ENCODE measurements around the gene WIPF3.
A peak's percentile ranks its signal among the peaks of the same experiment; 100 is the strongest.

The WIPF3 gene

DNA sequence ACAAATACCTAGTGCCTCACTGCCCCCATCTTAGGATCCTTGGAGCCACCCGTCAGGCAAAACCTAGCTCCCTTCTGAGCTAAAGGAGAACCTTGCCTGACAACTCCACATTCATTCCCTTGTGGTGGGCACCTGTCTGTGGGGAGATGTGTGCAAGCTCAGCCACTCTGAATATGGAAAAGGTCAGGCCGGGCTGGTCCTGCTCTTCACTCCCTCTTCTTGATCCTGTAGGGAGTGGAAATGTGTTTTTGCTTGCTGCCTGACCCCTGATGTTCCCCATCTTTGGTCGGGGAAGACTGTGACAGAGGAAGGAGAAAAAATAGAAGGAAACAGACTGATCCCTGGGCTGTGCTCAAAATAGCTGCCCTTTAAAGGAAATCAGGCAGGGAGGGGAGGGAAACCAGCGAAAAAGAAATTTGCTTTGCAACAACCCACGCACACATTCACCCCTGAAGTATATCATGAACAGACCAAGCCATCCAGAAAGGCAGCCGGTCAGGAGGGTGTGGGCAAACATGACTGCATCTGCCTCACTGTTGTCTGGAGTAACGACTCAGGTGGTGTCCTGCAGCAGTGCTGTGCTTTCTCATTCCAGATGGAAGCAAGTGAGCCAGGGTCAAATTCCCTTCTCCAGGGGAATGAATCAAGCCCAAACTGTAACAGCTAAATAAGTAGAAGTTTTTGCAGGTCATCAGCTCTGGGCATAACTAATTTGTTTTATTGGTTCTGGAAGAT lies 109.3 kb downstream of the WIPF3 start:
- DNase-seq (ENCODE audit: low spot score), result no peak

DNA sequence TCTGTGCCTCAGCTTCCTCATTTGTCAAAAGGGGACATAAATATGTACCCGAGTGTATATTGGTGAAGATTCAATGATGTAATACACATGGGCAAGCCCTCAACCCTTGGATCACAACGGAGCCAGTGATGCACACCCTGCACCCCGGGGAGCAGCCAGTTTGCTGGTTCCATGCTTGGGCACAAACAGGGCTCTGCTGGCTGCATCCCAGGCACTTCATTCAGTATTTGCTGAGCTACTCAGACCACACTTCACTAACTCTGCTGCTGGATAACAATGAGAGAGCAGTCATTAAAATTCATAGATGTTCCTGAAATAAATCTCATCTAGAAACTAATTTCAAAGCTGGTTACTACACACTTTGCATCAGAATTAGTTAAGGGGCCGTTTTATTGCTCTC lies 111.3 kb downstream of the WIPF3 start:
- no peak for DNase-seq (ENCODE audit: low spot score)

- no peak for DNase-seq (ENCODE audit: low spot score)
Measured at GRCh38 chr7:29918850-29919249, 112.5 kb downstream of the WIPF3 start.

- DNase-seq (ENCODE audit: low spot score), result no peak
Measured at GRCh38 chr7:29919790-29920189, 113.5 kb downstream of the WIPF3 start.

DNA sequence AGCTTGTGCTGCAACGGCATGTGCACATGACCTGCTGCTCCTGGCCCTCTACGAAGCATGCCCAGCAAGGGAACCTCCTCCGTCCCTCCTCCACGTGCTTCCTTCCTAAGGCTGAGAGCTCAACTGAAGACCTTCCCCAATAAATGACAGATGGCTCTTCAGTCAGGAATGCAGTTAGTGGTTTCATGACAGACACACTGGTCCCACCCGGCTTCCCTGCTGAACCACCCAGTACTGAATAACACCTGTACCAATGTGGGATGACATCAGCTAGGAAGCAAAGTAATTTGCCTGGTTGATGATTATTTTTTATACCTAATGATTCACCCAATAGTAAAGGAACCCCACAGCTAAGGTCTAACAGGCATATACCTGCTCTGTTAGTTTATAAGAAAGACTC lies 114.2 kb downstream of the WIPF3 start:
- no peak for DNase-seq (ENCODE audit: low spot score)

DNA sequence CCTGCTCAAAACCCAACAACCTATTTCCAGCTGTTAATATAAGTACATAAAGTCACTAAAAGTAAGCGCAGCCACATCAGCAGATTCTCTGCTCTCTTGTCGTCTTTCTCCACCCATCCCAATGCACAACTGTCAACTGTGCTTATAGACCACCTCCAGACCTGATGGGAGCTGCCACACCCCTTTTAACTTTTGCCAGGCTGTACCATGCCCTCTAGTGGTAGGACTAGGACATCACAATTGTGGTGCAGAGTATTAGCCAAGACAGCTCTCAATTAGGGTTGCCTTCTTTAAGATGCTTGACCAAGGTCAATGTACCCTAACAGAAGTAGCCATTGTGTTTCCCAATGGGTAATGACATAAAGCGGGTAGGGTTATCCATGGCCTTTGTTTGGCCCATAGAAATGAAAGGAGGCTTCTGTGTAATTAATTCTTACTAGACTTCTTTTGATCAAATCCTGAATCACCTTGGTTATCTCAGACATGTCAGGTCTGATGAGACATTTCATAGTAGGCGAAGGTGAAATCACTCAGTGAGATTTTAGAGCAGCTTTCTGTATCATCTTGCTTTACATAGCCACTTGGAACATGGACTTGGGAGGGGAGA lies 115.2 kb downstream of the WIPF3 start:
- DNase-seq (ENCODE audit: low spot score), result peak; percentile 67

DNA sequence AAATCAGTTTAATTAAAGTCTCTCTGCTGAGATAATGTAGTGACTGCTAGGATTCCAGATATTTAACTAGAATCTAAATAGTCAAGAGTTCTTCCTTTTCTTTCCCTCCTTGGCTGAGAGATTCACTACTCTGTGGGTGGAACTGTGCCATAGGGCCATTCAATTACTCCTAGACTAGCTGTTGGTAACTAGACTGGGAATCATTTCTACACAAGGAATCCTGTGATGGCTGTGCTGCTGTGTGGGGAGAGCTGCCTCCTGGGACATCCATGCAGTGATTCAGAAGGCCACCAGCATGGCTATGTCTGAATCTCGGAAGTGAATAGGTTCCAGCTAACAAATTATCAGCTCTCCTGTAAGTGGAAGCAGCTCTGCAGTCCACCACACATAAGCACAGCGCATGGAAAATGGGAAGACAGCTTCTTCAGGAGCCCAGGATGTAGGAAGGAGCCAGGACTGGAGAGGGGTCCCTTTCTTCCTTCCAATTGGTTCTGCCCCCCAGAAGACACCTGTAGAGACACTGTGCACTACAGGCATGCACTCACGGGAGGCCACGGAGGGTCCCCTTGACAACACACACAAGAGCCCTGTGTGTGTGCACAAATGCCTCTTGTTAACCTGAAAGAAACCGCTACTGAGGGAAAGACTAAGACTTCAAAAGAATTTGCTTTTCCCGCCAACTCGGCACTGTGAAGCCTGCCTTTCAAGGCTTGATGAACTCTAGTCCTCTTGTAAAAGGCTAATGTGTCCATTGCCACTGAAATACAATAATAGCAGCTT lies 116.8 kb downstream of the WIPF3 start:
- DNase-seq (ENCODE audit: low spot score), result no peak

DNA sequence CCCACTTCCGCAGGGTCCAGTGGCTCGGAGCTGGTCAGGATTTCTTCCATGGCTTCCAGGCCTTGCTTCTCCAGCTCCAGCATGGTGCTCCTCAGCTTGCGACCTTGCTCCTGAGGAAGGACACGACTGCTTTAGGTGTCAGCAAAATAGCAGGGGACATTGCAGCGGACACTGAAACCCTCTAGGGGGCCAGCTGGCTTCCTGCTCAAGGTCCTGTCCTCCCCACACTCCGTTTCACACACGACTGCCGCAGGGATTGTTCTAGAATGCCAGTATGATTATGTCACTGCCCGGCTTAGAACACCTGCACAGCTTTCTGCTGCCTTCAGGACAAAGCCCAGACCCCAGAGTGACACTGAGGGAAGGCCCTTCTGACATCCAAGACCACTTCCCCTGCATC lies 117.7 kb downstream of the WIPF3 start:
- no peak for DNase-seq (ENCODE audit: low spot score)

- DNase-seq (ENCODE audit: low spot score), result no peak
Measured at GRCh38 chr7:29924684-29925083, 118.4 kb downstream of the WIPF3 start.

DNA sequence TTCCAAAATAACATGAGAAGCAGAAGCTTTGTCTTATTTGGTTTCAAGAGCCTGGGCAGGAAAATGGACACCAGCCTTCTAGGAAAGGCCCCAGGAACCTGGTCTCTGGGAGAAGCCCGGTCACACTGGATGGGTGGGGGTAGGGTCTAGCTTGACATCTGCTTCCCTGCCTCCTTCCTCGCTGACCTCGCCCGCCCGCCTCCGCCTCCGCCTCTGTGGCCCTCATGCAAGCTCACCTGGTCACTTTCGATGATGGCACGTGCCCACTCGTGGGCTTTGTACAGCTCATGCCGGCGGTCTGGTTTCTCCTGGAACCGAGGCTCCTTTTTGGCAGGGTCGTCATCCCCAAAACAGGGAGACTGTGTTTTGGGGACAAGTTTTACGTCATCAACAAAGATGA lies 119.9 kb downstream of the WIPF3 start:
- DNase-seq (ENCODE audit: low spot score), result no peak

GRCh38 chr7:29926741-29927140 lies 120.4 kb downstream of the WIPF3 start:
- DNase-seq (ENCODE audit: low spot score), result no peak

DNA sequence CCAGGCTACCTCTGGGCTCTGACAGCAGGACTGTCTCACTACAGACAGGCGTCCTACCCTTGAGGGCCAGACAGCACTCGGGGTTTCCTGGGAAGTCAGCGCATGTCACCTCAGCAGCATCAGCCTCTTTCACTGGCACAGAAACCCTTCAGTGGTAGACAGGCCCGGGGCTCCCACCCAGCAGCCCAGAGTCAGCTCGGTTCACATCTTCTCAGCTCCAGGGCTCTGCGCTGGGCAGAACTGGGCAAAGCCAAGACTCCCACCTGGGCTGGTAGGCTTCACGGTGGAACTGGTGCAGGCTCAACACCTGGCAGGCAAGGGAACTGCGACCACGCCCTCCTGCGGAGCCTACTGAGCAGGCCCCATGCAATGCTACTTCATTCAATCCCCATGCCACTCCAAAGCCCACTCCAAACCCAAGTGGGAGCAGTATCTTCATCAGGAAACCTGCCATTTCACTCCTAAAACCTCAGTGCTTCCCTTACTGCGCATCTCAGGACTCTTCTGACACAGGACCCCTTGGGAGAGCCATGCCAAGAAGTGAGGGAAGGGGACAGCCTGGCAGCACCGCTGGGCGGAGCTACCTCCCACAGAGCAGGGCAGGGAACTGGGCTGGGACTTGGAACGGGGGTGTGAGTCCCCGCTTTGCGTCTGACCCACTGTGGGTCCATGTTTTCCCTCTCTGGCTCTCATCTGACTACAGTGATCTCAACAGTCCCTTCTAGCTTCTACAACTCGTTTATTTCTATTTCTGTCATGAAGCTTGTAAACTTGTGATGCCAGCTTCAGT lies 122.9 kb downstream of the WIPF3 start:
- DNase-seq (ENCODE audit: low spot score), result no peak

DNA sequence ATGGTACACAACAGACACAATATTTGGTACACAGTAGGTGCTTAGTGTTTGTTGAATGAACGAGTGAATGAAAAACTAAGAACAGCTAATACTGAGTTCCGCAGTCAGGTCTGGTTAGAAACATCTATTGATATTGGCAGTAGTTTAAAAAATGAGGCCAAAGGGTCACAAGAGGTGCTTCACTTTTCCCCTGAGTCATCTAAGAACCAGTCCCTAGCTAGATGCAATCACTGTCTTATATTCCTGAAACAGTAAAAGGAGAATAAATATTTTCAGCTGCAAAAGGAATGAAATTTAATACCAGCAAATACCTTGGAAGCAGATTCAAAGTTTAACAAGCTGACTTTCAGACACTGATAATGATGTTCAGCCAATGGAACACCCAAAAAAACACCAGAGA lies 128.8 kb downstream of the WIPF3 start:
- no peak for DNase-seq (ENCODE audit: low spot score)

DNA sequence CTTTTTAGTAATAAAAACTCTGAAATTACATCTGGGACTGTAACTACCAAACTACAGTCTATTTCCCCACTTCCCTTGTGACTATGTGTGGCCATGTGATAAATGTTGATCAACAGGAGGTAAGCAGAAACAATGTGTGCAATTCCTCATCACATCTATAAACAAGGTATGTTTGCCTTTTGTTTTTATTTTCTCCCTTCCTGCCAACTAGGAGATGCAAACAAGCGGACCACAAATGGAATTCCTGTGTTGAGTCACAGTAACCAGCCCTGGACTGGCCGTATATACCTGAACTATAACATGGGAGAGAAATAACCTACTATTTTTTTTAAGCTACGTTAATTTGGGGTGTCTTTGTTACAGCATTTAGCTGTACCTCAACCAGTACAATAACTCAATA lies 130.8 kb downstream of the WIPF3 start:
- no peak for DNase-seq (ENCODE audit: low spot score)

DNA sequence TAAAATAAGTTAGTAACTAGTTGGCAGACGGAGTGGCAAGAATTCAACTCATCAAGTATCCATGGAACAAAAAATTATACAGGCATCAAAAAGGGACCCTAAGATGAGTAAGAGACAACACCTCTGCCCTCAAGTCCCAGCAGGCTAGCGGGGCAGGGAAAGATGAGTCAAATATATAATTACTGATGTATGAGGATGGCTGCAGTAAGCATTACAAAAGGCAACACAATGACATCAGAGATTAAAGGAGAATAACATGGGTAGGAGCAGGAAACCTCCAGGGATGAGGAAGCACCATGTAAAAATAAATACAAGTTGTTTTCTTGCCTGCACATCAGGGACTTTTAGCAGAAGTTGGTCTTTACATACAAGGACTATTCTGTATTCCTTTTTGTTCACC lies 133.9 kb downstream of the WIPF3 start:
- no peak for DNase-seq (ENCODE audit: low spot score)

- DNase-seq (ENCODE audit: low spot score), result no peak
Measured at GRCh38 chr7:29945259-29945809, 139.0 kb downstream of the WIPF3 start.

- peak; percentile 16 for DNase-seq (ENCODE audit: low spot score)
Measured at GRCh38 chr7:29946428-29947186, 140.3 kb downstream of the WIPF3 start.

DNA sequence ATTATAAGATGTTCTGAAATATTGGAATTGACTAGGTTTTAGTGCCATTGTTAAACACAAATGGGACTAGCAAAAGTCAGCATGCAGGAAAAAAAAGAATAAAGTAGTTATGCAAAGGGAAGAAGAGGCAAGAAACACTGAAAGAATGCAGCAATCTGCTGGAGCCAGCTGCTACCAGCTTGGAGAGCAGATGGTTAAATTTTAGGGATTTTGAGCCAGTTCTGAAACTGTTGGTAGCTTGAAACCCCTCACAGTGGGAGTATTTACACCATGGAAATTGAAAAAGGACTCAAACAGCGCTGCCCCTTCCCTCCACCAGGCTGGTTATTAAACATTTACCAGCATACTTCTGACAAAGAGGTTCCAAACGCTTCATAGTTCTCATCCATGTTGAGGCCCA lies 142.3 kb downstream of the WIPF3 start:
- DNase-seq (ENCODE audit: low spot score), result no peak

GRCh38 chr7:29950480-29950879 lies 144.2 kb downstream of the WIPF3 start:
- no peak for DNase-seq (ENCODE audit: low spot score)

DNA sequence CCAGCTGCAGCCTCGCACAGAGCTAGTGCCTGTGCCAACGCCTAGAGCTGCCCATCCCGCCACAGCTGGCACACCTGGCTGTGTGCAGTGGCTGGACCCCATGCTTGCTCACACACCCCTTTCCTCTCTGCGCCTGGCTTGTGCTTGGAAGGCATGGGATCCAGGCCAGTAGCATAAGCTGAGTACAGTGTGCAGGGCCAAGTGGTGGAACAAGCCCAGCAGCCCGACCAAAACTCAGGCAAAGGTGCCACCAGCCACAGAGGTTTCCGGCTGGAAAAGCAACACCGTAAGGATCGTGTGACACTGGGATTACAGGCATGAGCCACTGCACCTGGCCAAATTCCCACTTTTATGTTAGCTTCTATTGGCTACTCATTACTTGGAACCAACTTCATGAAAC lies 144.9 kb downstream of the WIPF3 start:
- DNase-seq (ENCODE audit: low spot score), result no peak

GRCh38 chr7:29953726-29954347 lies 147.5 kb downstream of the WIPF3 start:
- DNase-seq (ENCODE audit: low spot score), result no peak

All from kidney capillary endothelial cell (primary cell).